Endometrial microvascular endothelial cells (primary cell): ENCODE measurements around the gene PLA2G15. TPM values are rescaled to one million over a fixed set of nuclear protein-coding genes. Genes with fewer than 3 reads are reported as not detected.

Experiments used
- in situ Hi-C: cut with HindIII; loops from 2 replicates; pipeline ENCODE4 v1.10.0; 2017; ENCODE audit warnings: low sequenced_read_pairs, low pct_unique_long_range_greater_than_20kb; ENCODE audit errors: inconsistent ontology term
- total RNA-seq: library from RNA; depleted of rRNA; stranded (reverse); fragments of >200 nt; gene quantifications from one replicate; pipeline ENCODE4 v1.2.3, GENCODE V29; 2015; ENCODE audit errors: inconsistent ontology term

Gene PLA2G15
- 25.4 TPM for total RNA-seq

GRCh38 chr16:68244903-68245853 lies at the start of gene PLA2G15:
Gene PLA2G15 (plus strand): TSS chr16:68245373. CDS start chr16:68245427, 54 bp downstream.
- in situ Hi-C loops, result no loop called here

DNA sequence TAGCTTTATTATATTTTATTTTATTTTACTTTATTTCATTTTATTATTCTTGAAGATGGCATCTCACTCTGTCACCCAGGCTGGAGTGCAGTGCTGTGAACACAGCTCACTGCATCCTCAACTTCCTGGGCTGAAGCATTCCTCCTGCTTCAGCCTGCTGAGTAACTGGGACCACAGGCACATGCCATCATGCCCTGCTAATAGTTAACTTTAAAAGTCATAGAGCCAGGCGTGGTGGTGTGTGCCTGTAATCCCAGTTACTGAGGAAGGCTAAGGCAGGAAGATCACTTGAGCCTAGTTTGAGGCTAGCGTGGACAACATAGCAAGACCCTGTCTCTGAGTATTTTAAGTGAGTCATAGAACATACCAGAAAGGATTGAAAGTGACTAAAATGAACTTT lies 47.9 kb upstream of the PLA2G15 start:
- in situ Hi-C loops, result no loop called here

DNA sequence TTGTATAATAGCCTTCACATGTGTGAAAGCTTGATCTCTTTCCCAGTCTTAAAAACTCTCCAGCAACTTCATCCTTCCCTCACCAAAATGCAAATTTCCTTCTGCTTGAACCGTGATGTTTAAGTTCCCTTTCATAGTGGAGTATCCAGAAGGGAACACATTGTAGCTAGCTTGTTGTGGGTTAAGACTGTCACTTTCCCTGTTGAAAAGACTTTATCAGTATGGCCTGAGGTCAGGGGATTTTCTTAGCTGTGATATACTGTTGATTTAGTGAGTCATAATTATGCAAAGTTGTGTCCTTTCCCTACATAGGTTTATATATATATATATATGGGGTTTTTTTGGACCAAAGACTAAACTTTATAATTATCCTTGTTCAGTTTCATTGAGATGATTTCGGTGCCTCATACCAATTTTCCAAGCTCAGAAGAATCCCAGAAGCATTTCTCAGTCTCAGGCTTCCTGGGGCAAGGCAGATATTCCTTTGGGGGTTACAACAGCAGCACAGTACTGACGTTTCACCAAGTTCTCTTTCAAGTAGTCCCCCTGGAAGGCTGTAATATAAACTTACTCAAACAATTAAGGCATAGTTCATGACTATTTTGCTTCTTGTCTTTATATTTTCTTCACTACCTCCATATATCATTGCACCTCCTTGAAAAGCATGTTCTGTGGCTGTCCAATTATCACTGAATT lies 44.9 kb upstream of the PLA2G15 start:
- in situ Hi-C loops, result no loop called here

DNA sequence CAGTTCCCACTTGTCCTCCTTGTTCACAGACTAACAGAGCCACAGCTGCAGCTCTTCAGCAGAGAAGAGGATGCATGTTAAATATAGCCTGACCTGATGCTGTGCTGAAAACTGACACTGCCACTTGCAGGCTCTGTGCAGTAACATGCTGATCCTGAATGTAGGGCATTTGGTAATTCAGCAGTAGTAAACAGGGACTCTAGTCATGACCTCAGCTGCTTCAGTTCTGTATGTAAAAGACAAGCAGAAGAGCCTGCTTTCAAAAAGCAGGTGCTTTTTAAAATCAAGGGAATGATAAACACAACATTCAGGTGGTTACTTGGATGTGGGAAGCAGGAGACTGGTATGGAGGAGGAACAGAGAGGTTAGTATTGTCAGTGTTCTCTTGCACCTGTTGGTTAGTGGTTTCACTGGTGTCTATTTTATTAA lies 43.1 kb upstream of the PLA2G15 start:
- in situ Hi-C loops, result no loop called here

DNA sequence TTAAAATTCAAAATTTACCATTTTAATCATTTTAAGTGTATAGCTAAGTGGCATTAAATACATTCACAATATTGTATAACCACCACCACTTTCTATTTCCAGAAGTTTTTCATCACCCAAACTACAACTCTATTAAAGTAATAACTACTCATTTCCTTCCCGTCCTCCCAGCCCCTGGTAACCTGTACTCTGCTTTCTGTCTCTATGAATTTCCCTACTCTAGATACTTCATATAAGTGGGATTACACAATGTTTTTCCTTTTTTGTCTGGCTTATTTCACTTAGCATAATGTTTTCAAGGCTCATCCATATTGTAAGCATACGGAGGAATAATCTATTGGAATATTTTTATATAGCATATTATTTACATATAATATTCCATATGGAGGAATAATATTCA lies 38.9 kb upstream of the PLA2G15 start:
- in situ Hi-C loops, result no loop called here

DNA sequence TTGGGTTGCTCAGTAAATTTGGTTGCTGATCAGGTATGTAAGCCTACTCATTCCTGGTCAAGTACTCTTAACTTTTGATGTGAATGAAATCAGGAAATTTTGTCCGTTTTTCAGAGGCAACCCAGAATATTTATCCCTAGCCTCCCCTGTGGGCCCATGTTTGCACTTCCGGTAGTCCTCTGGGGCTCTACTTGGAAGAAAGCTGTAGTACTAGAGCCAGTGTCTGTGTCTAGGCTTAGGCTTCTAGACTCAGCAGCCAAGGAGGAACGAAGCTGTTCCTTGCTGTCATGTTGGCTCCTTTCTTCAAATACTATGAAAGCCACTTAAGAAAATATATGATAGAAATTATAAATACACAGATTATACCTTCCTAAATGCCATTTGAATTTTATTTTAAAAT lies 30.4 kb upstream of the PLA2G15 start:
- in situ Hi-C loops, result no loop called here

GRCh38 chr16:68215302-68215701 lies 29.9 kb upstream of the PLA2G15 start:
- in situ Hi-C loops, result no loop called here

GRCh38 chr16:68216240-68216639 lies 28.9 kb upstream of the PLA2G15 start:
- in situ Hi-C loops, result no loop called here

GRCh38 chr16:68217506-68217905 lies 27.7 kb upstream of the PLA2G15 start:
- in situ Hi-C loops, result no loop called here

GRCh38 chr16:68219725-68220351 lies 25.3 kb upstream of the PLA2G15 start:
- in situ Hi-C loops, result no loop called here

GRCh38 chr16:68223072-68223471 lies 22.1 kb upstream of the PLA2G15 start:
- in situ Hi-C loops, result no loop called here

GRCh38 chr16:68226116-68226515 lies 19.1 kb upstream of the PLA2G15 start:
- in situ Hi-C loops, result no loop called here

DNA sequence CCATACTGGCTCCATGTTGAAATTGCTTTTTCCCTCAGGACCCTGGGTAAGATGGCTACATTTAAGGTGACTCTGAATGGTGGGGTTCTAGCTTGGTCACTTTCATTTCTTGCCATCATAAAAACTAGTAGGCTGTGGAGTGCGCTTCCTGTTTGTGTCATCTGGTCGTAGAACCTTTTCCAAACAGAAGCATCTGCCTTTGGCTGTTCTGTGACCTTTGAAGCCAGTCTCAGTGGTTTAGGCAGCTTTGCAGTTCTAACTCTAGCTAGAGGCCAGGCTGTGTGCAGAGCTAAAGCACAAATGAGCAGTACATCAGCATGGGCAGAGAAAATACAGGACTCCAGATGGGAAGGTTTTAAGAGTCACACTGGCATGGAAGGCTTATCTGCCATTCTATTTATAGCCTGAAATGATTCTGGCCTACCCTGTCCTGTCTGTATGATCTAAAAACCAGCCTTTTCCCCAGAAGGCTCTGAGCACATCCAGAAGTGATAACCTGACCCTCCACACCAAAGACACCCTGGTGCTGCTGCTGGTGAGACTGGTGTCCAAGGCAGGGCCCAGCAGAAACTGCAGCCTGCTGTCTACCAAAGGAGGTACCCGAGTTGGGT lies 17.9 kb upstream of the PLA2G15 start:
- in situ Hi-C loops, result no loop called here

DNA sequence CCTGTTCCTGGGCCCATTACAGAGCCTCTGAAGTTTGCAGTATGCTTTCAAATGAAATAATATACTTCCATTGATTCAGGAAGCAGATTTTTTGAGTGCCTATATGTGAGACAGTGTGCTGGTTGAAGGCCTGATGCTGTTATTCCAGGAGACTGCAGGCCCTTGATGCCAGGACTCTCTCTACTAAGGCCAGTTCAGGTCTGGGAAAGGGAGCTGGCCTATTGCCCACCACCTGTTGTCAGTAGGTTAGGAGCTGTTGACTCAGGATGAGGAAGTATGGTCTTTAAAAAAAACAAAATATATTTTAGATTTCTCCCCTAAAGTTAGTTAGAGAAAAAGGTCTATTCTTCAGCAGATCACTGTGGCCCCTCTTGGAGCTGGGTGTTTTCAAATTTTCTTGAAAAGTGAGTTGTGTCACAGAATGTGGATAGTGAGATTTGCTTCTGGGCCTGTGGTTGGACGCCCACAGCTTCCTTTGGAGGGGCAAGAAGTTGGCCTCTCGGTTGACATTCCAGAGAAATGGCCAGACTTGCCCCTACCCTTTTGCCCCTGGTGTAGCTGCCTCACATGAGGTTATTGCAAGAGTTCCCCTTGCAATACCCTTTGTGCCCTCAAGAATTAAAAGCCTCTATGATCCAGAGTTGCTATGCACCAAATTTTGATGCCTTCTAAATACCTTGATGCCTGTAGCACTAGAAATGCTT lies 17.2 kb upstream of the PLA2G15 start:
- in situ Hi-C loops, result no loop called here

DNA sequence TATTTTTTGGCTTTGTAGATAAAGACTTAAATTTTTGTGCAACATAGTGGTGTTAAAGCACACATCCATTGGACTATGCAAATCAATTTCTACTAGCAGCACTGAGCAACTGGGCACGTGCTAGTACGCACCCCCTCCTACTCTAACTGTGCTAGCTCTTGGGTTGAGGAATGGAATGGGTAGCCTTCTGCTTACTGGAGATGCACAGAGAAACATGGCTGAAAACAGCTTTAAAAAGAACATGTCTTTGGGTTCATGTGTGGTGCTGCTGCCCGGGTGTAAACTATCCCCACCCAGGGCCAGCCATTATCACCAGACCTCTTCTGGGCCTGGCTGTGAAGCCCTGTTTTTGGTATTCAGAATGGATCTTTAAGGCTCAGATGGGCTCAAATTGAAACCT lies 16.5 kb upstream of the PLA2G15 start:
- in situ Hi-C loops, result no loop called here

GRCh38 chr16:68229431-68230175 lies 15.6 kb upstream of the PLA2G15 start:
- in situ Hi-C loops, result no loop called here

- in situ Hi-C loops, result no loop called here
Observed at GRCh38 chr16:68230176-68230571, 15.0 kb upstream of the PLA2G15 start.

- in situ Hi-C loops, result no loop called here
Observed at GRCh38 chr16:68230956-68231355, 14.2 kb upstream of the PLA2G15 start.
